Left ventricle myocardium superior (tissue), 1 donor: ENCODE data around the gene GDPD1. TPM values are rescaled to one million over a fixed set of nuclear protein-coding genes. Genes with fewer than 3 reads are reported as not detected.
A peak's percentile ranks its signal among the peaks of the same experiment; 100 is the strongest.
"Not testable (repeated sequence)": the region's sequence is repeated elsewhere in the genome, so short reads cannot be mapped to it uniquely, and the experiment has no call there.

Source experiments
- ATAC-seq: fragments of 200-7000 bp; cut with Tn5 transposase; one replicate; pipeline ENCODE4 v1.9.1; 2020; ENCODE audit warnings: mild to moderate bottlenecking, moderate library complexity
- DNase-seq: peaks from one replicate; pipeline ENCODE4 v3.0.0-alpha.2; 2020
- intact Hi-C: fragments of 100-400 bp; cut with micrococcal nuclease; formaldehyde crosslinking; loops from one replicate; pipeline ENCODE4 v1.11.0; 2022
- total RNA-seq: library from RNA; stranded (reverse); fragmentation: NEBNext Ultra II Directional; extraction: Animal tissue kit (Norgen Biotek cat#: 25700); gene quantifications from one replicate; pipeline ENCODE4 v1.2.1, GENCODE V29; 2021
- donor health status: DM: no; HTN: yes; CAD: no; lungs with severe emphysema.

GDPD1 gene
- total RNA-seq, 1 donor from 2014 or later, result 3.3 TPM

DNA sequence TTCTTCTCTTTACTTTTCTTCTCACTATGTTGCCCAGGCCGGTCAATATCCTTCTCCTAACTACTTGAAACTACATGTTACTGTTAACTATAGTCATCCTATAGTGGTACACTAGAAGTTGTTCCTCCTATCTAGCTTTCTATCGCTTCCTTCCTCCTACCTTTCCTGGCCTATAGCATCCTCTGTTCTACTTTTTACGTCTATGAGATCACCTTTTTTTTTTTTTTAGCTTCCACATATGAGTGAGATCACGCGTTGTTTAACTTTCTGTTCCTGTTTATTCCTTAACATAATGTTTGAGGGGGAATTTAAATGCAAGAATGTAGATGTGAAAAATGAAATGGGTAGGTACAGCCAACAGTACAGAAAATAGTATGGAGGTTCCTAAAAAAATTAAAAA lies 80.6 kb downstream of the GDPD1 start:
- no peak for DNase-seq
- no peak for ATAC-seq
- intact Hi-C loops, result no loop called here

DNA sequence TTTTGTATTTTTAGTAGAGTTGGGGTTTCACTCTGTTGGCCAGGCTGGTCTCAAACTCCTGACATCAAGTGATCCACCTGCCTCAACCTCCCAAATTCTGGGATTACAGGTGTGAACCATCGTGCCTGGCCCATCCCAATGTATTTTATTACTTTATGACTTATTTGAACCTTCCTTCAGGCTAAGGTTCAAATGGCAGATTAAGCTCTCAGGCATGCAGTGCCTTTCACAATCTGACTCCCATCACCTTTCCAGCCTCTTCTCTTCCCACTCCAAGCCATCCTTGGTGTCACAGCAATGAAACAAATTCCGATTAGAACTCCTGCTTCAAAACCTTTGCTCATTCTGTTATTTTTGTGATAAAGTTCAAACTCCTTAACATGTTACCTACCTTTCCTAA lies 84.5 kb downstream of the GDPD1 start:
- DNase-seq (no peak), ATAC-seq (no peak)
- intact Hi-C loops, result no loop called here

DNA sequence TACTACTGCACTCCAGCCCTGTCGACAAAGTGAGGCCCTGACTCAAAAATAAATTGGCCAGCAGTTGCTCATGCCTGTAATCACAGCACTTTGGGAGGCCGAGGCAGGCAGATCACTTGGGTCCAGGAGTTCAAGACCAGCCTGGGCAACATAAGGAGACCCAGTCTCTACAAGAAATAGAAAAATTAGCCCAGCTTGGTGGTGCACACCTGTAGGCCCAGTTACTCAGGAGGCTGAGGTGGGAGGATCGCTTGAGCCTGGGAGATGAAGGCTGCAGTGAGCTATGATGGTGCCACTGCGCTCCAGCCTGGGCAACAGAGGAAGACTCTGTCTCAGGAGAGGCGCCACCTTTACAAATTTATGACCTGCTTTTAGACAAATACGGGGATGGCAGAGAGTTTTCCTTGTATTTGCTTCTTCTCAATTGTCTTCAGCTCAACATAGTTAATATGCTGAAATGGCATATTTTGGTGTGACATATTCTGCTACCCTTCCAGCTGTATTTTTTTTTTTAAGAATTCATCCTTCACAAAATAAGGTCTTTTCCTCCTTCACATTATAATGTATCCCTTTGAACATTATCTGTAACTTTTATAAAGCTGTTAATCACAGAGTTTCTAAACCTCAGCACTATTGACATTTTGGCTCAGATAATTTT lies 90.1 kb downstream of the GDPD1 start:
- intact Hi-C loops, result loop anchor here (5.0 kb wide), 1 partner anchor 132 kb away; no protein-coding TSS in a partner anchor
- no peak for ATAC-seq
- DNase-seq, result no peak

DNA sequence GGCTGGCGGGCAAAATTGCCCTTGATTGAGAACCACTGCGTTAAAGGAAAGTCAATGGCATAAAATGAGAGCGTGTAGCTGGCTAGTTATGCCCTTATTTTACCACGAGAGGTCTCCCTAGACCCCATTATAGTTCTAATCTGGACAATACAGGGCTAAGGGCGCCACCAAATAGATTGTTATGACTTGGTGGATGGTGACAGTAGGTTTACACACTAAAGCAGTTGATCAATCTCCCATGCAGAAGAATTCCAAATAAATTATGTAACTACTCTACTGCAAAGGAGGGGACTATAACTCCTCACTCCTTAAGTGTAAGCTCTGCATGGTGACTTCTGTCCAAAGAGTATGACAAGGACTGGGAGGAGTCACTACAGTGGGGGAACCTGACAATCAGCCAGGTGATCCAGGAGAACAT lies 90.7 kb downstream of the GDPD1 start:
- DNase-seq (no peak), ATAC-seq (peak; percentile 97)
- intact Hi-C loops, result loop anchor here (5.0 kb wide), 1 partner anchor 131 kb away; no protein-coding TSS in a partner anchor

DNA sequence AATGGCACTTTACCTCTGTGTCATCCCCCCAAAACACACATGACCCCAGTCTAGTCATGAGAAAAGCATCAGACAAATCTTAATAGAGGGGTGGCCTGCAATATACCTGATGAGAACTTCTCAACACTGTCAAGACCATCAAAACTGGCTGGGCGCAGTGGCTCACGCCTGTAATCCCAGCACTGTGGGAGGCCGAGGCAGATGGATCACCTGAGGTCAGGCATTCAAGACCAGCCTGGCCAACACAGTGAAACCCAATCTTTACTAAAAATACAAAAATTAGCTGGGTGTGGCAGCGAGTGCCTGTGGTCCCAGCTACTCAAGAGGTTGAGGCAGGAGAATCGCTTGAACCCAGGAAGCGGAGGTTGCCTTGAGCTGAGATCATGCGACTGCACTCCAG lies 91.2 kb downstream of the GDPD1 start:
- intact Hi-C loops, result loop anchor here (5.0 kb wide), 1 partner anchor 131 kb away; no protein-coding TSS in a partner anchor
- ATAC-seq, DNase-seq: not testable (repeated sequence)

DNA sequence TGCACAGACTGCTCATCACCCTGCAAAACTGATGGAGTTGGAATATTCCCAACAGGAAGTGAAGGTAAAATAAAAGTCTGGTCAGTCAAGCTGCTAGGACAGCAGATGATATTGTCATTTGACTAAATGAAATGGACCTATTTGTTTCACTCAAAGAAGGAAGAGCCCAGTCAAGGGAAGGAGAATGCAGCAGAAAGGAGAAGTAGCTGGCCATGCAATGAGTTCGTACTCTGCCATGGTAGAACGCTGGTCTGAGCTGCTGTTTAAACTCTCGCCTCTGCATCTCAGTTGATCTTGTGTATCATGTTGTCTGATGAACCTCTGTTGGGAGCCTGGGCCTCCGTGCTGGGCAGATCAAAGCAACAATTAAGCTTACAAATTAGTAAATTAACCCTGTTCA lies 95.6 kb downstream of the GDPD1 start:
- intact Hi-C loops, result no loop called here
- ATAC-seq, result no peak

More for the DNA sequence above, 95.6 kb downstream of the GDPD1 start:
- DNase-seq, result no peak

Other genes starting within 250 kb of the GDPD1 start
- gene TRIM37, start 113.6 kb upstream of the GDPD1 start, total RNA-seq, result 19.4 TPM
- 37.1 TPM for gene SKA2, start 65.3 kb upstream of the GDPD1 start, total RNA-seq
- gene PRR11, start 64.8 kb upstream of the GDPD1 start, total RNA-seq, result 1.1 TPM
- gene SMG8, start 10.5 kb upstream of the GDPD1 start, total RNA-seq, result 11.3 TPM
- gene YPEL2, start 111.1 kb downstream of the GDPD1 start, total RNA-seq, result 38.9 TPM